PC-3 (cell line): ENCODE data around the gene SKIC2. TPM values are rescaled to one million over a fixed set of nuclear protein-coding genes. Genes with fewer than 3 reads are reported as not detected.

Experiments used
- ATAC-seq: fragments of 200-7000 bp; cut with Tn5 transposase; 2 replicates; pipeline ENCODE4 v1.9.1; 2020; ENCODE audit warnings: mild to moderate bottlenecking, moderate library complexity
- BruUV-seq: library from RNA; stranded (reverse); fragments of 400-500 nt; replicated peaks from 2 replicates; lab custom pipeline; 2021; lab: Mats Ljungman, UMichigan
- CTCF ChIA-PET: fragments of 300-600 bp; sonication (Branson Sonifier 250); formaldehyde crosslinking; loops from one replicate; lab custom pipeline; 2022; ENCODE audit warnings: antibody characterized with exemption; lab: Charles Lee
- POLR2A ChIA-PET: fragments of 300-600 bp; sonication (Branson Sonifier 250); formaldehyde crosslinking; loops from one replicate; lab custom pipeline; 2022; ENCODE audit warnings: antibody characterized with exemption; ENCODE audit not compliant: unreplicated experiment; lab: Charles Lee
- DNase-seq: peaks from one replicate; pipeline ENCODE4 v3.0.0-alpha.2; 2015
- H2AFZ ChIP-seq: fragments of 300-600 bp; sonication (generic); 2 replicates; pipeline ENCODE4 v1.6.0; 2016; ENCODE audit warnings: antibody characterized with exemption, low read length
- H3F3A ChIP-seq: fragments of 300-600 bp; sonication (generic); one replicate; pipeline ENCODE4 v1.6.0; 2017; ENCODE audit warnings: antibody characterized with exemption, low read length, control low read depth, mild to moderate bottlenecking; ENCODE audit not compliant: unreplicated experiment
- H3K27ac ChIP-seq: fragments of 300-600 bp; sonication (generic); 2 replicates; pipeline ENCODE4 v1.5.1; 2016; ENCODE audit warnings: mild to moderate bottlenecking, low read length
- H3K27me3 ChIP-seq: fragments of 300-600 bp; sonication (generic); 2 replicates; pipeline ENCODE4 v1.6.1; 2016; ENCODE audit warnings: low read length, mixed read lengths
- H3K36me3 ChIP-seq: fragments of 300-600 bp; sonication (generic); 2 replicates; pipeline ENCODE4 v1.6.1; 2016; ENCODE audit warnings: low read depth, mixed run types, low read length, mixed read lengths
- H3K4me1 ChIP-seq: fragments of 300-600 bp; sonication (generic); 2 replicates; pipeline ENCODE4 v1.5.1; 2016; ENCODE audit warnings: low read length; ENCODE audit not compliant: insufficient read depth
- H3K4me2 ChIP-seq: fragments of 300-600 bp; sonication (generic); 2 replicates; pipeline ENCODE4 v1.6.0; 2016; ENCODE audit warnings: low read length
- H3K4me3 ChIP-seq: fragments of 300-600 bp; sonication (generic); 2 replicates; pipeline ENCODE4 v1.5.1; 2016; ENCODE audit warnings: mild to moderate bottlenecking, low read length, mixed read lengths
- H3K79me2 ChIP-seq: fragments of 300-600 bp; sonication (generic); 2 replicates; pipeline ENCODE4 v1.6.1; 2017; ENCODE audit warnings: low read length, mixed read lengths
- H3K9ac ChIP-seq: fragments of 300-600 bp; sonication (generic); 2 replicates; pipeline ENCODE4 v1.6.0; 2016; ENCODE audit warnings: mild to moderate bottlenecking, low read length
- H3K9me2 ChIP-seq: fragments of 300-600 bp; sonication (generic); replicated peaks from 2 replicates; pipeline ENCODE4 v1.6.1; 2016; ENCODE audit warnings: mixed run types, low read length, mixed read lengths
- H3K9me3 ChIP-seq: fragments of 300-600 bp; sonication (generic); 2 replicates; pipeline ENCODE4 v1.6.1; 2016; ENCODE audit warnings: low read length, mixed read lengths
- H4K20me1 ChIP-seq: fragments of 300-600 bp; sonication (generic); 2 replicates; pipeline ENCODE4 v1.6.1; 2016; ENCODE audit warnings: low read length, mixed read lengths
- EZH2 ChIP-seq: fragments of 300-600 bp; sonication (generic); IDR thresholded peaks from one replicate; pipeline ENCODE4 v1.6.1; 2017; ENCODE audit warnings: antibody characterized with exemption, mild to moderate bottlenecking, low read length; ENCODE audit not compliant: unreplicated experiment
- EZH2phosphoT487 ChIP-seq: fragments of 300-600 bp; sonication (generic); IDR thresholded peaks from 2 replicates; pipeline ENCODE4 v1.6.1; 2018; ENCODE audit warnings: mild to moderate bottlenecking, antibody characterized with exemption, low read length, borderline replicate concordance
- intact Hi-C: fragments of 100-400 bp; cut with micrococcal nuclease; formaldehyde crosslinking; loops from 2 replicates; pipeline ENCODE4 v1.9.0; 2023
- total RNA-seq: library from RNA; depleted of rRNA; stranded (reverse); fragments of >200 nt; gene quantifications from 2 replicates; pipeline ENCODE4 v1.2.3, GENCODE V29; 2014
- TF ChIP-seq, protein P1 (sequence below): fragments of 300-600 bp; sonication (generic); conservative IDR thresholded peaks from 2 replicates; pipeline ENCODE4 v1.5.1; 2017; ENCODE audit warnings: antibody characterized with exemption, low read depth, mild to moderate bottlenecking, low read length

SKIC2 gene
- total RNA-seq, 1 experiment from 2014 or later = 81.9 TPM

DNA sequence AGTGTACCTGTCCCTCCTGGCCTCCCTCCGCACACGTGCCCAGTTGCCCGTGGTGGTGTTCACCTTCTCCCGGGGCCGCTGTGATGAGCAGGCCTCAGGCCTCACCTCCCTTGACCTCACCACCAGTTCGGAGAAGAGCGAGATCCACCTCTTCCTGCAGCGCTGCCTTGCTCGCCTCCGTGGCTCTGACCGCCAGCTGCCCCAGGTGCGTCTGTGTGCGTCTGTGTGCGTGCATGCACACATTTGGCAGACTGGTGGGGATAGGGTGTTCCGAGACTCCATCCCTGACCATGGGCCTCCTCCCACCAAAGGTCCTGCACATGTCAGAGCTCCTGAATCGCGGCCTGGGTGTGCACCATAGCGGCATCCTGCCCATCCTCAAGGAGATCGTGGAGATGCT lies 4.9 kb downstream of the SKIC2 start:
- no peak overlapping the region for H3K4me3 ChIP-seq
- H3K27ac ChIP-seq = no peak overlapping the region
- no peaks in the 10 kb centered on the region for H3K9me2 ChIP-seq
- H3K9ac ChIP-seq = no peak overlapping the region
- H3F3A ChIP-seq = no peaks in the 10 kb centered on the region
- H3K4me2 ChIP-seq = no peak overlapping the region
- peaks cover 9% of the 10 kb centered on the region for H3K4me1 ChIP-seq
- H2AFZ ChIP-seq = no peak overlapping the region
- H3K36me3 ChIP-seq = peaks cover 53% of the 10 kb centered on the region
- DNase-seq (no peak), ATAC-seq (no peak)
- H3K9me3 ChIP-seq = no peaks in the 10 kb centered on the region
- no TSS peak for BruUV-seq
- H4K20me1 ChIP-seq = no peaks in the 10 kb centered on the region
- intact Hi-C loops = no loop called here
- ChIA-PET POLR2A (no interaction called here), CTCF (no interaction called here)
- TF ChIP-seq EZH2phosphoT487 (no peak), EZH2 (no peak)
- TF ChIP-seq, protein P1, sequence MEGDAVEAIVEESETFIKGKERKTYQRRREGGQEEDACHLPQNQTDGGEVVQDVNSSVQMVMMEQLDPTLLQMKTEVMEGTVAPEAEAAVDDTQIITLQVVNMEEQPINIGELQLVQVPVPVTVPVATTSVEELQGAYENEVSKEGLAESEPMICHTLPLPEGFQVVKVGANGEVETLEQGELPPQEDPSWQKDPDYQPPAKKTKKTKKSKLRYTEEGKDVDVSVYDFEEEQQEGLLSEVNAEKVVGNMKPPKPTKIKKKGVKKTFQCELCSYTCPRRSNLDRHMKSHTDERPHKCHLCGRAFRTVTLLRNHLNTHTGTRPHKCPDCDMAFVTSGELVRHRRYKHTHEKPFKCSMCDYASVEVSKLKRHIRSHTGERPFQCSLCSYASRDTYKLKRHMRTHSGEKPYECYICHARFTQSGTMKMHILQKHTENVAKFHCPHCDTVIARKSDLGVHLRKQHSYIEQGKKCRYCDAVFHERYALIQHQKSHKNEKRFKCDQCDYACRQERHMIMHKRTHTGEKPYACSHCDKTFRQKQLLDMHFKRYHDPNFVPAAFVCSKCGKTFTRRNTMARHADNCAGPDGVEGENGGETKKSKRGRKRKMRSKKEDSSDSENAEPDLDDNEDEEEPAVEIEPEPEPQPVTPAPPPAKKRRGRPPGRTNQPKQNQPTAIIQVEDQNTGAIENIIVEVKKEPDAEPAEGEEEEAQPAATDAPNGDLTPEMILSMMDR = no peak
- H3K79me2 ChIP-seq = peaks cover 13% of the 10 kb centered on the region
- no peaks in the 10 kb centered on the region for H3K27me3 ChIP-seq

DNA sequence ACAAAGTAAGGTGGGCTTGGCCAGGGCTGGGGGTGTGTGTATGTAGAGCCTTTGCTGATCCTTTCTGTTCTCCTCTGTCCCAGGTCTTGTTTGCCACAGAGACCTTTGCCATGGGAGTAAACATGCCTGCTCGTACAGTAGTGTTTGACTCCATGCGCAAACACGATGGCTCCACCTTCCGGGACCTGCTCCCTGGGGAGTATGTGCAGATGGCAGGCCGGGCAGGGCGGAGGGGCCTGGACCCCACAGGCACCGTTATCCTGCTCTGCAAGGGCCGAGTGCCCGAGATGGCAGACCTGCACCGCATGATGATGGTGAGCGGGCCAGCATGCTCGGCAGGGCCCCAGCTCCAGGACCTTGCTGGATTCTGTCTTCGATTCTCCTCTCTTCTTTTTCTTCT lies 6.7 kb downstream of the SKIC2 start:
- H3K79me2 ChIP-seq = peaks cover 11% of the 10 kb centered on the region
- DNase-seq (no peak), ATAC-seq (no peak)
- no peak overlapping the region for H3K4me3 ChIP-seq
- H4K20me1 ChIP-seq = no peaks in the 10 kb centered on the region
- no peaks in the 10 kb centered on the region for H3K9me2 ChIP-seq
- no peak overlapping the region for H3K4me2 ChIP-seq
- peaks cover 56% of the 10 kb centered on the region for H3K36me3 ChIP-seq
- no peak for TF ChIP-seq EZH2phosphoT487
- TF ChIP-seq, protein P1 = no peak
- no peak for TF ChIP-seq EZH2
- ChIA-PET POLR2A (interaction anchor here (0.6 kb wide), 1 partner anchor 150 kb away, joined by 3 read pairs; the partner anchor contains the start of gene HSPA1A), CTCF (no interaction called here)
- H3K4me1 ChIP-seq = 0 out of 2 replicates have a peak, but pooled peaks cover 10% of the 10 kb centered on the region
- H3K9me3 ChIP-seq = no peaks in the 10 kb centered on the region
- no peak overlapping the region for H2AFZ ChIP-seq
- no peaks in the 10 kb centered on the region for H3K27me3 ChIP-seq
- H3F3A ChIP-seq = no peaks in the 10 kb centered on the region
- no peak overlapping the region for H3K27ac ChIP-seq
- intact Hi-C loops = no loop called here
- H3K9ac ChIP-seq = no peak overlapping the region
- BruUV-seq = no TSS peak

DNA sequence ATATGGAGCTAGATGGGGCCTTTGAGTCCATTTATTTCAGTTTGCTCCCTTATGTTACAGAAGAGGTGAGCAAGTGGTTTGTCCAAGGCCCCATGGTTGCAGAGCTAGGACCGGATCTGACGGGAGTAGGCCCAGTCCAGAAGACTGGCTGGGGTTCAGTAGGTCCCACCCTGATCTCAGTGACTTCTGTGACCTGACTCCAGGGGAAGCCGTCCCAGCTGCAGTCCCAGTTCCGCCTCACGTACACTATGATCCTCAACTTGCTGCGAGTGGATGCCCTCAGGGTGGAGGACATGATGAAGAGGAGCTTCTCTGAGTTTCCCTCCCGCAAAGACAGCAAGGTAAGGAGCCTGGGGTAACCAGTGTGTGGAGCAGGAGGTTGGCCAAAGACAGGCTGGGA lies 7.5 kb downstream of the SKIC2 start:
- no peaks in the 10 kb centered on the region for H3K9me2 ChIP-seq
- intact Hi-C loops = no loop called here
- no TSS peak for BruUV-seq
- TF ChIP-seq EZH2phosphoT487 = no peak
- no peak for TF ChIP-seq EZH2
- TF ChIP-seq, protein P1 = no peak
- H3K4me1 ChIP-seq = 0 out of 2 replicates have a peak, but pooled peaks cover 13% of the 10 kb centered on the region
- no peak for ATAC-seq
- H3K4me3 ChIP-seq = no peak overlapping the region
- H2AFZ ChIP-seq = no peak overlapping the region
- H3K27me3 ChIP-seq = no peaks in the 10 kb centered on the region
- ChIA-PET CTCF (no interaction called here), POLR2A (no interaction called here)
- H3K36me3 ChIP-seq = peaks cover 53% of the 10 kb centered on the region
- no peak overlapping the region for H3K27ac ChIP-seq
- H3K9me3 ChIP-seq = no peaks in the 10 kb centered on the region
- H3F3A ChIP-seq = no peaks in the 10 kb centered on the region
- DNase-seq = no peak
- no peak overlapping the region for H3K9ac ChIP-seq
- H3K4me2 ChIP-seq = no peak overlapping the region
- H4K20me1 ChIP-seq = no peaks in the 10 kb centered on the region
- peaks cover 19% of the 10 kb centered on the region for H3K79me2 ChIP-seq
